Gastroesophageal sphincter (tissue), 4 donors: ENCODE data around the gene OLFM2. TPM values are rescaled to one million over a fixed set of nuclear protein-coding genes. Genes with fewer than 3 reads are reported as not detected.
"Not testable (repeated sequence)": the region's sequence is repeated elsewhere in the genome, so short reads cannot be mapped to it uniquely, and the experiment has no call there.

Experiments used
- ATAC-seq: fragments of 150-250 bp; one replicate; pipeline ENCODE4 v1.9.1; 2016; ENCODE audit warnings: mild to moderate bottlenecking, moderate library complexity
- H3K27ac ChIP-seq, 4 donors: fragments of 200-600 bp; sonication (generic) in 3 of 4; 1 replicate in 3 of 4; 2 replicates in 1 of 4; pipeline ENCODE4 v1.5.1; 2016 to 2019
- H3K27me3 ChIP-seq: fragments of 200-600 bp; sonication (generic); one replicate; pipeline ENCODE4 v1.5.1; 2019
- H3K36me3 ChIP-seq, 2 donors: fragments of 200-600 bp; sonication (generic); one replicate each; pipeline ENCODE4 v1.5.1; 2019; ENCODE audit warnings: control low read depth in 1 of 2
- H3K4me1 ChIP-seq, 3 donors: fragments of 200-600 bp; sonication (generic); 1 replicate in 2 of 3; 2 replicates in 1 of 3; pipeline ENCODE4 v1.5.1; 2016 to 2019; ENCODE audit warnings: control low read depth in 2 of 3
- H3K4me3 ChIP-seq, 2 donors: fragments of 200-600 bp; sonication (generic); one replicate each; pipeline ENCODE4 v1.5.1; 2019; ENCODE audit warnings: mild to moderate bottlenecking in 1 of 2, moderate library complexity in 1 of 2
- H3K9me3 ChIP-seq, 3 donors: fragments of 200-600 bp; sonication (generic); one replicate each; pipeline ENCODE4 v1.5.1; 2017 to 2019; ENCODE audit warnings: control low read depth in 2 of 3
- EP300 ChIP-seq: sonication (generic); formaldehyde crosslinking; IDR thresholded peaks from one replicate; pipeline ENCODE4 v1.6.1; 2017; ENCODE audit warnings: antibody characterized with exemption, mild to moderate bottlenecking
- POLR2A ChIP-seq, 2 donors: fragments of 450-650 bp; IDR thresholded peaks; one replicate each; pipeline ENCODE4 v1.6.1; 2017; ENCODE audit warnings: antibody characterized with exemption in 2 of 2, mild to moderate bottlenecking in 2 of 2, moderate library complexity in 1 of 2
- POLR2AphosphoS5 ChIP-seq: sonication (generic); formaldehyde crosslinking; IDR thresholded peaks from one replicate; pipeline ENCODE4 v1.6.1; 2017; ENCODE audit warnings: antibody characterized with exemption
- WGBS, 2 donors: methylation state at CpG; one replicate each; pipeline ENCODE4 v1.1.5; 2018; ENCODE audit warnings: low coverage in 1 of 2; 5-methylcytosine and 5-hydroxymethylcytosine counted together
- total RNA-seq, 4 donors: library from RNA; depleted of rRNA; stranded (reverse); fragments of >200 nt; gene quantifications; one replicate each; pipeline ENCODE4 v1.1.0, GENCODE V29; 2016
- TF ChIP-seq, protein P1 (sequence below), 4 experiments: fragments of 200-600 bp in 2 of 4; fragments of 450-650 bp in 2 of 4; sonication (generic) in 1 of 4; IDR thresholded peaks; one replicate each; pipeline ENCODE4 v1.5.1; 2017 to 2019; ENCODE audit warnings: antibody characterized with exemption in 4 of 4, mild to moderate bottlenecking in 2 of 4, moderate library complexity in 2 of 4

OLFM2 gene
- total RNA-seq, 4 donors from 2014 or later: 2.6 to 21.9 (median 8.5) TPM

GRCh38 chr19:9953802-9954542 is 17.7 kb upstream of the OLFM2 start:
- H3K36me3 ChIP-seq: no peaks in the 10 kb centered on the region
- TF ChIP-seq EP300 (no peak), POLR2A (IDR thresholded peaks at IDR 0.05) (no peak), POLR2AphosphoS5 (no peak)
- TF ChIP-seq, protein P1, sequence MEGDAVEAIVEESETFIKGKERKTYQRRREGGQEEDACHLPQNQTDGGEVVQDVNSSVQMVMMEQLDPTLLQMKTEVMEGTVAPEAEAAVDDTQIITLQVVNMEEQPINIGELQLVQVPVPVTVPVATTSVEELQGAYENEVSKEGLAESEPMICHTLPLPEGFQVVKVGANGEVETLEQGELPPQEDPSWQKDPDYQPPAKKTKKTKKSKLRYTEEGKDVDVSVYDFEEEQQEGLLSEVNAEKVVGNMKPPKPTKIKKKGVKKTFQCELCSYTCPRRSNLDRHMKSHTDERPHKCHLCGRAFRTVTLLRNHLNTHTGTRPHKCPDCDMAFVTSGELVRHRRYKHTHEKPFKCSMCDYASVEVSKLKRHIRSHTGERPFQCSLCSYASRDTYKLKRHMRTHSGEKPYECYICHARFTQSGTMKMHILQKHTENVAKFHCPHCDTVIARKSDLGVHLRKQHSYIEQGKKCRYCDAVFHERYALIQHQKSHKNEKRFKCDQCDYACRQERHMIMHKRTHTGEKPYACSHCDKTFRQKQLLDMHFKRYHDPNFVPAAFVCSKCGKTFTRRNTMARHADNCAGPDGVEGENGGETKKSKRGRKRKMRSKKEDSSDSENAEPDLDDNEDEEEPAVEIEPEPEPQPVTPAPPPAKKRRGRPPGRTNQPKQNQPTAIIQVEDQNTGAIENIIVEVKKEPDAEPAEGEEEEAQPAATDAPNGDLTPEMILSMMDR (IDR thresholded peaks at IDR 0.05): no peak
- H3K4me1 ChIP-seq: no peaks in the 10 kb centered on the region
- H3K9me3 ChIP-seq: no peaks in the 10 kb centered on the region
- WGBS, 2 donors: 47 to 56% methylated on average over 3 to 10 of the region's 18 CpGs
- H3K4me3 ChIP-seq: no peak overlapping the region
- peaks cover 14% of the 10 kb centered on the region for H3K27me3 ChIP-seq
- H3K27ac ChIP-seq: no peak overlapping the region
- no peak for ATAC-seq

DNA sequence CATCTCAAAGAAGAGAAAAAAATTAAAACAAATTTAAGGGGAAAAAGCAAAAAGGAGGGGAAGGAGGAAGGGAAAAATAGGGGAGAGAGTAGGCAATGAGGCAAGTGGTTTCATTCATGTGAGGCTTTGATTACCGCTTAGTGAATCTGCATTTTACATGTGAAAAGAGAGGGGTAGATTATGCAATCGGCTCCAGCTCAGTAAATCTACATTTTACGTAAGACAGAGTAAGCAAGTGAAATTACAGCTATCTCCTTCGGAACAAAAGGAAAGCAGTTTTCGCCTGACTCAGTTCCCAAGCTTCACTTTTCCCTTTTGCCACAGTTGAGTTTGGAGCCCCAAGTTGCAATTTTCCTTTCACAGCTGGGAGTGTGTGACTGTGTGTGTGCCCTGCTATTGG is 16.0 kb upstream of the OLFM2 start:
- no peak overlapping the region for H3K27ac ChIP-seq
- no peaks in the 10 kb centered on the region for H3K4me1 ChIP-seq
- TF ChIP-seq POLR2A (IDR thresholded peaks at IDR 0.05) (no peak), POLR2AphosphoS5 (no peak), EP300 (no peak)
- TF ChIP-seq, protein P1 (IDR thresholded peaks at IDR 0.05): no peak
- WGBS, 2 donors: 52 to 66% methylated on average over 5 of the region's 5 CpGs
- H3K36me3 ChIP-seq: no peaks in the 10 kb centered on the region
- H3K27me3 ChIP-seq: peaks cover 20% of the 10 kb centered on the region
- no peaks in the 10 kb centered on the region for H3K9me3 ChIP-seq
- no peak overlapping the region for H3K4me3 ChIP-seq
- ATAC-seq: no peak

GRCh38 chr19:9947441-9947840 is 11.1 kb upstream of the OLFM2 start:
- H3K4me1 ChIP-seq: peaks cover 0 to 26% (median 8%) of the 10 kb centered on the region in 3 donors
- peaks cover 0 to 1% (median 0%) of the 10 kb centered on the region in 3 donors for H3K9me3 ChIP-seq
- H3K27me3 ChIP-seq: peaks cover 12% of the 10 kb centered on the region
- TF ChIP-seq, protein P1 (IDR thresholded peaks at IDR 0.05): no peak
- no peak for TF ChIP-seq POLR2AphosphoS5
- TF ChIP-seq POLR2A (IDR thresholded peaks at IDR 0.05): no peak
- no peak for TF ChIP-seq EP300
- H3K36me3 ChIP-seq: no peaks in the 10 kb centered on the region
- 58% methylated on average over 4 of the region's 4 CpGs; no CpG with 5 or more reads in 1 of the 2 donors for WGBS, 2 donors
- ATAC-seq: no peak
- H3K4me3 ChIP-seq: no peak overlapping the region
- H3K27ac ChIP-seq: no peak overlapping the region

- H3K36me3 ChIP-seq, H3K4me3 ChIP-seq, H3K9me3 ChIP-seq, ATAC-seq: not testable (repeated sequence)
- H3K27ac ChIP-seq: peak overlapping the region in 1 of 4 donors; percentile 68
- peaks cover 12% of the 10 kb centered on the region for H3K27me3 ChIP-seq
- peaks cover 0 to 26% (median 8%) of the 10 kb centered on the region in 3 donors for H3K4me1 ChIP-seq
- WGBS, 2 donors: 76 to 83% methylated on average over 2 of the region's 7 CpGs
Observed at GRCh38 chr19:9946528-9947125, 10.3 kb upstream of the OLFM2 start.

DNA sequence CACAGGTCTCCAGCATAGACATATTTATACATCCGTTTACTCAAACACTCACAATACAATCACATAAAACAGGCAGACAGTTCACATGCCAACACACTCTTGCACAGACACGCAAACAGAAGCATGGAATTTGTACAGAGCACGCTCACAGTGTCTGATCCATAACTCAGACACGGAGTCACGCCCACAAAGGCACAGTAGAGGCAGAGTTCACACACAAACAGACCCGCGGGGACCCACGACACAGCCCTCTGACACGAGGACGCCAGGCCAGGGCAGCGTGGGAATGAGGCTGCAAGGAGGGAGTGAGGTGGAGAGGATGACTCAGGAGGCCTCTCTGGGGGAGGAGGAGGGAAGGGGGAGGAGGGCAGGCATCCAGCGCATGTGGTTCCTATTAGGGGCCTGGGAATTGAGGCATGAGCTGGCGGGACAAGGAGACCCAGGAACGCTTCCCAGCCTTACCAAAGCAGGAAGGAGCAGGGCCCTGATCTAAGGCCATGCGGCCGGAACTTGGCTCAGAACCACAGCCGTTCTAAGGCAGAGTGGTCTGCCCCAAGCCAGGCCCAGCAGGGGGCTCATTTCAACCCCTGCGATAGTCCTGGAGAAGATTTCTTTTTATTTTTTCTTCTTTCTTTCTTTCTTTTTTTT is 9.1 kb upstream of the OLFM2 start:
- peaks cover 0 to 26% (median 8%) of the 10 kb centered on the region in 3 donors for H3K4me1 ChIP-seq
- peak; percentile 95 for ATAC-seq
- H3K9me3 ChIP-seq: peaks cover 0 to 12% (median 0%) of the 10 kb centered on the region in 3 donors
- 23% methylated on average over 6 of the region's 18 CpGs; no CpG with 5 or more reads in 1 of the 2 donors for WGBS, 2 donors
- no peak overlapping the region for H3K4me3 ChIP-seq
- no peak for TF ChIP-seq EP300
- TF ChIP-seq, protein P1 (IDR thresholded peaks at IDR 0.05): no peak
- TF ChIP-seq POLR2AphosphoS5: no peak
- TF ChIP-seq POLR2A (IDR thresholded peaks at IDR 0.05): no peak
- H3K27ac ChIP-seq: peak overlapping the region in 3 of 4 donors; percentile 39 to 68 (median 42)
- H3K36me3 ChIP-seq: no peaks in the 10 kb centered on the region
- peaks cover 12% of the 10 kb centered on the region for H3K27me3 ChIP-seq
